Suppressor macrophage (primary cell): ENCODE data around the gene STMN1.

Experiments used
- DNase-seq, 4 experiments: peaks; one replicate each; pipeline ENCODE4 v3.0.0-alpha.2; 2020 to 2022

Gene STMN1

DNA sequence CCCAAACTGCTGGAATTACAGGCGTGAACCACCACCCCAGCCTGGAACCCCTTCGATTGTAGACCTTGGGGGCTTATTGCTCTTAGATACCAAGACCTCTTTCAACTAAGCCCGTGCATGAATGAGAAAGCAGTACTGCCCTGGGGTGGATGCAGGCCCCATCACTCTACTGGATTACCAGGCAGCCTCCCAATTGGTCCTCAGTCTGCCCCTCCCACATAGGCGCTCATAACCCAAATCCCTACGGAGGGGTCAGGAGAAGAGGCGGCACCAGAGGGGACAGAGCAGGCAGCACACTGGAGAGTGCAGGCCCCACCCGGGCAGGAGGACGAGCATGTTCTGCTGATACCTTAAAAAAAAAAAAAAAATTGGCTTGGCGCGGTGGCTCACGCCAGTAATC is 12.4 kb upstream of the STMN1 start:
- DNase-seq: no peak

DNA sequence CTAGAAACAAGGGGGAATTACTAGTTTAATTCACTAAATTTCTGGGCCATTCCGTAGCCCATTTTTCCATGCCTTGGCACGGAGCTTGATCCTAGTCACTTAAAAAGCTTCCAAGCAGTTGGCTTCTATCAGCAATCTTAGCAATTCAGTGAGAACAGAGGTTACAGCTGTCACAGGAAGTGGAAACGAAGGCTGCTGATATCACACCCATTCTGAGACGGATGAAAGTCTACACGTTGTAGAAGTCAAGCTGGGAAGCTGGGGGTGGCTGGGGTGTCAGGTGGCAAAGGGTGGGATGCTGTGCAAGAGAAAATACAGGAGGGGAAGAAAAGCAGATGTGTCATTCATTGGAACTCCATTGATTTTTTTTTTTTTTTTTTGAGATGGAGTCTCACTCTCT is 11.8 kb upstream of the STMN1 start:
- DNase-seq: peak in 2 of 4 experiments; percentile 31 to 34

DNA sequence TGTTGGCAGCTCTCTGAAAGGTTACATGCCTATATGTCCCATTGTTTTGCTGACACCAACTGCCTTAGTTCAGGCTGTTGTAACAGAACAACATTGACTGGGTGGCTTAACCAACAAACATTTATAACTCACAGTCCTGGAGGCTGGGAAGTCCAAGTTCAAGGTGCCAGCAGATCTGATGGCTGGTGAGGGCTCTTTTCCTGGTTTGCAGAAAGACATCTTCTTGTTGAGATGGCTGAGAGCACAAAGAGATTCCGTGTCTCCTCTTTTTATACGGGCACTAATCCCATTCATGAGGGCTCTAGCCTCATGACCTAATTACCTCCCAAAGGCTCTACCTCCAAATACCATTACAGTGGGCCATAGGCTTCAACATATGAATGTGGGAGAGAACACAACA is 10.2 kb upstream of the STMN1 start:
- DNase-seq: no peak

GRCh38 chr1:25914074-25914995 is 8.1 kb upstream of the STMN1 start:
- peak in 3 of 4 experiments; percentile 23 to 25 (median 25) for DNase-seq

DNA sequence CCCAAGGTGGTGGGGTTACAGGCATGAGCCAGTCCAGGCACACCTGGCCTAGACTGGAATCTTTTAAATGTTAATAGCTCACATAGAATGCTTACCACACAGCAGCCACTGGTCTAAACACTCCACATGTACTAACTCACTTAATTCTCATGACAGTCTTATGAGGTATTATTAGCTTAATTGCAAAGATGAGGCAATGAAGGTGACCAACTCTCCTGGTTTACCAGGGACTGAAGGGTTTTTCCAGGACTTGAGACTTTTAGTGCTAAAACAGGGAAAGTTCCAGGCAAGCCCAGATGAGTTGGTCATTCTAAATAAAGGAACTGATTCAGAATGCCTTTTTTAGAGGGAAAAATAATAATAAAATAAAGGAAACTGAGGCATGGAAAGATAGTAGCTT is 7.0 kb upstream of the STMN1 start:
- no peak for DNase-seq

- no peak for DNase-seq
Observed at GRCh38 chr1:25912076-25912831, 6.0 kb upstream of the STMN1 start.

DNA sequence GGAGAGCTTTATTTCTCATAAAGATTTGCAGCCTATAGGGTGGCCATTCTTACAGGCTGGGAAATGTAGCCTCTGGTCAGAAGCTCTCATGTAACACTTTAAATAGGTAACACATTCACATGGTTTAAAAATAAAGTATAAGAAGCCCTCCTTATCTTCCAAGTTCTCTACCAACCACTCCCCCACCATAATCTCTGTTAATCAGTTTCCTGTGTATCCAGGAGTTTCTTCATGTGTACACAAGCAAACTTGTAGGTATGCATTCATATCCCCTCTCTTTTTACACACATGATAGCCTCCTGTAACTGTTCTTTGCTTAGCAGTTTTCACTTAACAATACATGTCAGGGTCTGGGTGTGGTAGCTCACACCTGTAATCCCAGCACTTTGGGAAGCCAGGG is 4.9 kb upstream of the STMN1 start:
- no peak for DNase-seq

DNA sequence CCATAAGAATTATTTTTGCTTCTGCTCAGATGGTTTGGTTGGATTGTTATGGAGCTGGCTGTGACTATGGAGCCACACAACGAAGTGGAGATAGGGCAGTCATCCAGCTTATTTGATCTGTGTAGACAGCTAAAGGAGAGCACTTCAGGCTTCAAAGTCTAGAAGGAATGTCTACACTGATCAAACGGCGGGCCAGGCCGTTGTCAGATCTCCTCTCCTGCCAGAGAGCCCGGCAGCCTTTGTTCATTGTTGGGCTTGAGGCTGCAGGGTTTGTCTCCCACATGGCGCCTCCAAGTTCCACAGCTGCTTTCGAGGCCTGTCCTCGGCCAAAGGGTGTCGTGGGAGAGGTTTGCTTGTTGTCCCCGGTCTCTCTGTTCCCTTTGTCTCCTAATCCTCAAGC is 2.8 kb upstream of the STMN1 start:
- no peak for DNase-seq

DNA sequence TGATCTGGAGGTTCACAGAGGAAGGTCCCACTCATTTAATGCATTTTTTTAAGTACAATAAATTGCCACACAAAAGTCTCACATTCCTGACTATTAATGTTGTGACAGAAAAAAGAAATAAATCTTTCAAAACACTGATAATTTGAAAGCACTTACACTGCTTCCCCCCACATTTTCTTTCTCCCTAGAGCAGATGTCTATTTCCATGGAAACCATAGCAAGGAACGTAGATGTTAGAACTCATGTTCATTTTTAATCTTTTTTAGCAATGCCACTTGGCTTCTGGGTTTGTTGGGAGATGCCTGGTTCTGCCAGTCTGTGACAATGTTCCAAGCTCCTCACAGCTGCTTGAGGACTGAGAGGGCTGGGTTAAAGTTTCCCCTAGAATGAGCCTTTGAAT is 1.9 kb upstream of the STMN1 start:
- DNase-seq: no peak

- DNase-seq: no peak
Observed at GRCh38 chr1:25907601-25908000, 1.4 kb upstream of the STMN1 start.

DNA sequence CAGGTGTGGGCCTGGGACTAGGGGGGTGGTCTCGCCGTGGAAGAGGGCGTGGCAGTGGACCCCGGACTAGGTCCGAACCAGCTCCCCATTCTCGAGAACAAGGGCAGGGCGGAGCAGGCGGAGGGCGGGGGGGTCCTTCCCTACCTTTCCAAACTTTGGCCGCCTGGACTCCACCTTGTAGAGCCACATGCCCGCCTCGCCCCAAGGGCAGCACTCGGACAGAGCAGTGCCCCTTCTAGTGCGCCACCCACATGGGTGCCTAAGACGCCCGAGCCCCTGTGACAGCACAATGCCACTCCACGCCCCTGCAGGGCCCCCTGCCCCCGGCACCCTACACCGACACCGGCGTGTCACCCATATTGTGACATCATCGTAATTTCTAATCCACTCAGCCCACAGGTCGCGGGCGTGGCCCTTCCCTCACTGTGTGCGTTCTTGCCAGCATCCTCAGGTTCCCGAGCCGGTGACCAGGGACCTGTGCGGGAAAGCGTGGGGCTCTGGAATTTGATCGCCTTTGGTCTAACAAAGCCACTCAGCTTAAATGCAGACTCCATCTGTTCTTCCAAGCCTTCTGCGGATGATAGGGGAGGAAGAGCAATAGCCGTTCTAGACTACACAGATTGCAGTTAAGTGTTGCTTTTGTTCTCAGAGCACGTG is 553 bp upstream of the STMN1 start:
- DNase-seq: peak in 1 of 4 experiments; percentile 8

GRCh38 chr1:25904943-25905679 is 1.1 kb downstream of the STMN1 start:
- DNase-seq: peak; percentile 90 to 96 (median 93)

DNA sequence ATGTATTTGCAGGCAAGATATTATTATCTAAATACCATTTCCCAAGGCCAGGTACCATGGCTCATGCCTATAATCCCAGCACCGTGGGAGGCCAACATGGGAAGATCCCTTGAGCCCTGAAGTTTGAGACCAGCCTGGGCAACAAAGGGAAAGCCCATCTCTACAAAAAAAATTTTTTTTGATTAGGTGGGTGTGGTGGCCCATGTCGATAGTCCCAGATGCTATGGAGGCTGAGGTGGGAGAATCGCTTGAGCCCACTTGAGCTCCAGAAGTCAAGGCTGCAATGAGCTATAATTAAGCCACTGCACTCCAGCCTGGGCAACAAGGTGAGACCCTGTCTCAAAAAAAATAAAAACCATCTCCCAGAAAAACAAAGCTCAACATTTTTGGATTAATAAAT is 2.2 kb downstream of the STMN1 start:
- no peak for DNase-seq

DNA sequence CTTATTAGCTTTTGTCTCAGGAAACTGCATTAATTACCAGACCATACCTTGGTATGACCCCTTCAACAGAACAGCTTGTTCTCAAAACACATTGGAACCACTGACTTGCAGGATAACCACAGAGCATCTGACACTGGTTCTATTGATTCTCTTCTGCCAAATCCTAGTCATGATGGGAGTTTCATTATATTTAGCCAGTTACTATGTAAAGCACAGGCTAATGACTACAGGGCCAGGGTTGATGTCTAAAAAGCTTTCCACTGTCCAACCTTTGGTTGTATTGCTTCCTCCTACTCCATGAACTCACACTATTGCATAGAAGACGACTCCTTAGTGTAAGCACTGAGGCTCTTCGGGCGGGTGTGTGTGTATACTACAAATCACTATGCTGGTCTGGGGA is 3.8 kb downstream of the STMN1 start:
- DNase-seq: no peak

DNA sequence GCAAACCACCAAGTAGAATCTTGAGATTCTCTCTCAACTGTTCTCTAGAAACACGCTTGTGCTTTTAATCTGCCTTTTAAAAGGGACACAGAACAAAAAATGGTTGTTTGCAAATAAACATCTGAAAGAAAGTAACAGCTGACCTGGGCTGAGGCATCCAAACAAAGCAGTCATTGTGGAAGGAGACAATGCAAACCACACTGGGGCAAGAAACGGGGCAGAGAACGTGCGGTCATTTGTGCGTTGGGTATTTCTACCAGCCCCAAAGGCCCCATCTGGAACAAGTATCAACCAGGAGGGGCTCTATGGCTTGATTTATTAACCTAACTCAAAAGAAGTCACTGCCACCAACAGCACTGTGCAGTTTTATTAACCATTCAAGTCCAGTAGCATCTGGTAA is 6.0 kb downstream of the STMN1 start:
- no peak for DNase-seq

DNA sequence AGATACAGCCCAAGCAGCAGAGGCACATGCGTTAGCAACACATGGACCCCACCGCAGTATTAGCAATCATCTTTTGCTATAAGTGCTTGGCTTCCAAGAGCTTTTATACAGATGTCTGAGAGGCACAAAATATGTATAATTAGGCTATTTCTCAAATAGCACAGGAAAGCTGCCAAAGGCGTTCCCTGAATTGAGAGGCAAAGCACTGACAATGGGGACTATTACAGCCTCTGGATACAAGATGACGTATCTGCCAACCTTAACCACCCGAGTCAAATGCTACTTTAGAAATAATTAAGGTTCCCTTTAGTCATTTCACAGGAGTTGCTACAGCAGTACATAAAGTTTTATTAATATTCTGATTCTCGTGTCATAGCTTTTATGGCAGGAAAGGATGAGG is 6.4 kb downstream of the STMN1 start:
- DNase-seq: no peak

DNA sequence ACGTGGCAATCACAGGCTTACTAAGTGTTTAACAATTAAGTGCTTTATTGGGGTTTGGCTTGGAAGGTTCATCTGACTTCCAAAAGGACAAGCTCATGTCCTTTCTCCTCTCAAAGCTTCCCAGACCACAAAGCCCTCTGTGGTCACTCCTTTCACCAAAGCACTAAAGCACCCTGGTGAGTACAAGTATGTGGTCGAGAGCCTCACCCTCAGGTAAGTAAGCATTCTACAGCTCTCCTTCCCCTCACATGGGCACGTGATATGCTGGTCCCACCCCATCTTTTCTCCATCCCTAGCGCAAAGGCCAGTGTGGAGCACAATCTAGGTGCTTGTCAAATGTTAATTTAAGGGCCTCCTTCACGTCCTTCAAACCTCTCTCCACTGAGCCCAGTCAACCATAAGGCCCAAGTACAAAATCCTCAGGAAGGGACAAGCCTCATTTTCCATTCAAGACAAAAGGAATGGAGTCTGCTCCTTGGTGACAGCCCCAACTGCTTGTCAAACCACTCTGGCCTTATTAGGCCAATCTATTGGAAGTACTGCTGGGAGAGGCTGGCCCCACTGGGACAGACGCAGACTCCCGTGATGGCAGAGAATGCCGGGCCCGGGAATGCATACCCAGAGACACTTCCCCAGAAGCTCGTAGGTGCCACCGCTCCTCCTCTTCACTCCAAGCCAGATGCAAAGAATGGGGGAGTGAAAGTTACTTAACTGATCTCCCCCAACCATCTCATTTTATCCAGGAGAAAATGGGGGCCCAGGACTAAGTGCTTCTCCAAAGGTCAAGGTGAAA is 7.8 kb downstream of the STMN1 start:
- no peak for DNase-seq

GRCh38 chr1:25897754-25898153 is 8.5 kb downstream of the STMN1 start:
- DNase-seq: peak in 1 of 4 experiments; percentile 34

DNA sequence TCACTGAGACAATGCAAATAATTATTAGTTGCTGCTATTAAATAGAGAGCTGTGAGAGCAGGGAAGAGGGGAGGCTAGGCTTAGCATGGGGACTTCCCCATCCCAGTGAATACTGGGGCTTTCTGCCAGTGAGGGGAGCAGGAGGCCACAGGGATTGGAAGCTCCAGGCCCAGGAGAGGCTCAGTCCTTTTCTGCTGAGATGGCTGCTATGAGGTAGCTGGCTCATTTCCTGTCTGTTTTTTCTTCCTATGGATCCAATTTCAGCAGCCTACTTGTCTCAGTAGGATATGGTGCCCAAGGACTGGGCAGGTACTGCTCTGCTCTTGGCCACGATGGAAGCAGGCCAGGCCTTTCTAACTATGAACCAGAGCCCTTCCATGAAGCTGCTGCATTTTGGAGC is 10.0 kb downstream of the STMN1 start:
- DNase-seq: peak in 2 of 4 experiments; percentile 18 to 31

DNA sequence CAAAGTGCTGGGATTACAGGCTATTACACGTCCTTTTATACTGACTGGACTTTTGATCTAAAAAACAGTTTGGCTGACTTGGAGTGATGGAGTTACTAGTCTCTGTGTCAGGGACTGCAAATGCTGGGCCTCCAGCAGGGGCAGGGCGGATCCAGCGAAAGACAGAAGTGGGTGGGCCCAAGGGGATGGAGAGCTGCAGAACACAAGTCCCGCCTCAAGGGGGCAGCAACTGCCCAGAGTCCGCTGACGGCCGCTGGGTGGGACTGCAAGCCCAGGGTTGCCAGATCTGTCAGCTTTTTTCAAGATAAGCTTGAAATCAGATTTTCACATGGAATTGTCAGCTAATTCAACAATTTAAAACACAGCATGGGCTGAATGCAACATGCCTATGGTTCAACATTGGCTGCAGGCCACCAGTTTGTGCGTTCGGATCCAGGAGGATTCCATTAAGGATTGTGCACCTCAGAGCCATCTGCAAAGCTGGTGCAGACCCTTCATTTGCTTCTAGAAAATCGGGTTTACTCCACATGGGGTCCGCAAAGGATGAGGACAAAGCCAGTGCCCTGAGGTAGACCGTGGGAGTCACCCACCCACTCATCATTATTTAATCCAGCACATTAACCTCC is 10.7 kb downstream of the STMN1 start:
- DNase-seq: peak; percentile 94 to 97 (median 96)

- no peak for DNase-seq
Observed at GRCh38 chr1:25893116-25893515, 13.1 kb downstream of the STMN1 start.
